K562 (cell line): ENCODE data around the gene YPEL5. TPM values are rescaled to one million over a fixed set of nuclear protein-coding genes. Genes with fewer than 3 reads are reported as not detected.

Experiments used
- ARNT ChIP-seq, 2 experiments: fragments of 450-650 bp; IDR thresholded peaks; 2 replicates each; pipeline ENCODE4 v1.6.1; 2016; ENCODE audit warnings: mild to moderate bottlenecking in 1 of 2
- BHLHE40 ChIP-seq: IDR thresholded peaks from 2 replicates; pipeline ENCODE4 v1.6.1; 2011; ENCODE audit warnings: low read length, improper control_type of control experiment
- CUX1 ChIP-seq: fragments of 200-800 bp; sonication (Bioruptor generic); IDR thresholded peaks from 2 replicates; pipeline ENCODE4 v1.6.1; 2016; ENCODE audit warnings: missing genetic modification characterization, missing compliant biosample characterization
- GATAD2B ChIP-seq: fragments of 450-650 bp; IDR thresholded peaks from 2 replicates; pipeline ENCODE4 v1.6.1; 2017; ENCODE audit warnings: mild to moderate bottlenecking, borderline replicate concordance
- HOXB6 ChIP-seq: fragments of 250-450 bp; sonication (Bioruptor Pico); IDR thresholded peaks from 2 replicates; pipeline ENCODE4 v1.5.1; 2022; ENCODE audit warnings: mild to moderate bottlenecking, borderline replicate concordance
- KHSRP ChIP-seq: fragments of 450-650 bp; IDR thresholded peaks from 2 replicates; pipeline ENCODE4 v1.6.1; 2017
- RBM39 ChIP-seq: fragments of 200-400 bp; formaldehyde crosslinking; optimal IDR thresholded peaks from 2 replicates; pipeline ENCODE3; 2018; ENCODE audit warnings: low read depth, low read length
- SMAD2 ChIP-seq: fragments of 150-350 bp; IDR thresholded peaks from 2 replicates; pipeline ENCODE4 v1.6.1; 2014; ENCODE audit warnings: low read depth, mild to moderate bottlenecking, low read length
- SP2 ChIP-seq: IDR thresholded peaks from 2 replicates; pipeline ENCODE4 v1.6.1; 2011; ENCODE audit warnings: mild to moderate bottlenecking, low read depth, low read length, moderate library complexity; ENCODE audit not compliant: poor library complexity, severe bottlenecking; ENCODE audit errors: extremely low read depth
- ZBED1 ChIP-seq: IDR thresholded peaks from 2 replicates; pipeline ENCODE4 v1.6.1; 2014
- ZNF316 ChIP-seq: fragments of 450-650 bp; IDR thresholded peaks from 2 replicates; pipeline ENCODE4 v1.6.1; 2016
- polyA plus RNA-seq, 8 experiments: library from polyadenylated mRNA; depleted of rRNA in 4 of 8; stranded (reverse) in 5 of 8; unstranded in 3 of 8; fragments of >200 nt; fragmentation: Nextera tagmentation in 2 of 8; fragmentation: Illumina TruSeq in 1 of 8; extraction: Ambion mirVana in 2 of 8; extraction: Trizol in 1 of 8; gene quantifications; 2 replicates each; pipeline versions ENCODE4 v1.2.1 to v1.2.3, GENCODE V29; 2011 to 2014; ENCODE audit warnings: inconsistent platforms in 1 of 8, missing spikeins in 1 of 8
- total RNA-seq, 7 experiments: library from RNA; depleted of rRNA in 6 of 7; stranded (reverse); fragments of >200 nt in 6 of 7; fragmentation: Illumina TruSeq in 2 of 7; extraction: Trizol in 2 of 7; gene quantifications; 2 replicates each; pipeline versions ENCODE4 v1.2.1 to v1.2.3, GENCODE V29; 2011 to 2021; ENCODE audit warnings: low replicate concordance in 1 of 7
- TF ChIP-seq, protein P1 (sequence below): fragments of 450-650 bp; formaldehyde crosslinking; conservative IDR thresholded peaks from 2 replicates; pipeline ENCODE4 v1.4.0; 2022; ENCODE audit warnings: mild to moderate bottlenecking, missing genetic modification characterization
- TF ChIP-seq, protein P2 (sequence below): fragments of 450-650 bp; formaldehyde crosslinking; IDR thresholded peaks from 2 replicates; pipeline ENCODE4 v1.4.0; 2020; ENCODE audit warnings: mild to moderate bottlenecking, moderate library complexity
- TF ChIP-seq, protein P3 (sequence below): fragments of 250-450 bp; sonication (Bioruptor Pico); IDR thresholded peaks from 2 replicates; pipeline ENCODE4 v1.9.0; 2021; ENCODE audit warnings: mild to moderate bottlenecking, inconsistent platforms
- TF ChIP-seq, protein P4 (sequence below), 2 experiments: fragments of 200-800 bp in 1 of 2; sonication (Bioruptor generic) in 1 of 2; sonication (generic) in 1 of 2; formaldehyde crosslinking in 1 of 2; IDR thresholded peaks in 1 of 2; conservative IDR thresholded peaks in 1 of 2; 2 replicates each; pipeline versions ENCODE4 v1.5.0 to v1.6.1; 2016 to 2020; ENCODE audit warnings: missing compliant biosample characterization in 1 of 2, missing genetic modification characterization in 1 of 2, missing genetic modification reagents in 1 of 2

Gene YPEL5
- total and polyA plus RNA-seq, 9 of the 15 experiments (the other 6 are each of a cell fraction or from before 2014, with no cell fraction given), result 5.4 to 34.4 (median 12.3) TPM

GRCh38 chr2:30147715-30148610 is 1.2 kb downstream of the YPEL5 start (continued):
- TF ChIP-seq, protein P1, sequence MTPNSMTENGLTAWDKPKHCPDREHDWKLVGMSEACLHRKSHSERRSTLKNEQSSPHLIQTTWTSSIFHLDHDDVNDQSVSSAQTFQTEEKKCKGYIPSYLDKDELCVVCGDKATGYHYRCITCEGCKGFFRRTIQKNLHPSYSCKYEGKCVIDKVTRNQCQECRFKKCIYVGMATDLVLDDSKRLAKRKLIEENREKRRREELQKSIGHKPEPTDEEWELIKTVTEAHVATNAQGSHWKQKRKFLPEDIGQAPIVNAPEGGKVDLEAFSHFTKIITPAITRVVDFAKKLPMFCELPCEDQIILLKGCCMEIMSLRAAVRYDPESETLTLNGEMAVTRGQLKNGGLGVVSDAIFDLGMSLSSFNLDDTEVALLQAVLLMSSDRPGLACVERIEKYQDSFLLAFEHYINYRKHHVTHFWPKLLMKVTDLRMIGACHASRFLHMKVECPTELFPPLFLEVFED, result no peak
- TF ChIP-seq, protein P2, sequence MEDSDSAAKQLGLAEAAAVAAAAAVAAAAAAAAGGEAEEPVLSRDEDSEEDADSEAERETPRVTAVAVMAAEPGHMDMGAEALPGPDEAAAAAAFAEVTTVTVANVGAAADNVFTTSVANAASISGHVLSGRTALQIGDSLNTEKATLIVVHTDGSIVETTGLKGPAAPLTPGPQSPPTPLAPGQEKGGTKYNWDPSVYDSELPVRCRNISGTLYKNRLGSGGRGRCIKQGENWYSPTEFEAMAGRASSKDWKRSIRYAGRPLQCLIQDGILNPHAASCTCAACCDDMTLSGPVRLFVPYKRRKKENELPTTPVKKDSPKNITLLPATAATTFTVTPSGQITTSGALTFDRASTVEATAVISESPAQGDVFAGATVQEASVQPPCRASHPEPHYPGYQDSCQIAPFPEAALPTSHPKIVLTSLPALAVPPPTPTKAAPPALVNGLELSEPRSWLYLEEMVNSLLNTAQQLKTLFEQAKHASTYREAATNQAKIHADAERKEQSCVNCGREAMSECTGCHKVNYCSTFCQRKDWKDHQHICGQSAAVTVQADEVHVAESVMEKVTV (CRISPR knock-in tag), result no peak
- TF ChIP-seq RBM39 (no peak), ZNF316 (no peak), GATAD2B (peak; percentile 93), HOXB6 (CRISPR knock-in tag) (no peak), BHLHE40 (peak; percentile 35; the same call in 1 of the 2 replicates), ARNT (IDR thresholded peaks at IDR 0.05) (no peak), CUX1 (CRISPR knock-in tag) (no peak), SMAD2 (no peak), SP2 (no peak), ZBED1 (no peak), KHSRP (no peak)
- TF ChIP-seq, protein P3, sequence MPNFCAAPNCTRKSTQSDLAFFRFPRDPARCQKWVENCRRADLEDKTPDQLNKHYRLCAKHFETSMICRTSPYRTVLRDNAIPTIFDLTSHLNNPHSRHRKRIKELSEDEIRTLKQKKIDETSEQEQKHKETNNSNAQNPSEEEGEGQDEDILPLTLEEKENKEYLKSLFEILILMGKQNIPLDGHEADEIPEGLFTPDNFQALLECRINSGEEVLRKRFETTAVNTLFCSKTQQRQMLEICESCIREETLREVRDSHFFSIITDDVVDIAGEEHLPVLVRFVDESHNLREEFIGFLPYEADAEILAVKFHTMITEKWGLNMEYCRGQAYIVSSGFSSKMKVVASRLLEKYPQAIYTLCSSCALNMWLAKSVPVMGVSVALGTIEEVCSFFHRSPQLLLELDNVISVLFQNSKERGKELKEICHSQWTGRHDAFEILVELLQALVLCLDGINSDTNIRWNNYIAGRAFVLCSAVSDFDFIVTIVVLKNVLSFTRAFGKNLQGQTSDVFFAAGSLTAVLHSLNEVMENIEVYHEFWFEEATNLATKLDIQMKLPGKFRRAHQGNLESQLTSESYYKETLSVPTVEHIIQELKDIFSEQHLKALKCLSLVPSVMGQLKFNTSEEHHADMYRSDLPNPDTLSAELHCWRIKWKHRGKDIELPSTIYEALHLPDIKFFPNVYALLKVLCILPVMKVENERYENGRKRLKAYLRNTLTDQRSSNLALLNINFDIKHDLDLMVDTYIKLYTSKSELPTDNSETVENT (CRISPR knock-in tag), result 0 out of 2 replicates have a peak, but pooled peaks have one; percentile 21
- TF ChIP-seq, protein P4, sequence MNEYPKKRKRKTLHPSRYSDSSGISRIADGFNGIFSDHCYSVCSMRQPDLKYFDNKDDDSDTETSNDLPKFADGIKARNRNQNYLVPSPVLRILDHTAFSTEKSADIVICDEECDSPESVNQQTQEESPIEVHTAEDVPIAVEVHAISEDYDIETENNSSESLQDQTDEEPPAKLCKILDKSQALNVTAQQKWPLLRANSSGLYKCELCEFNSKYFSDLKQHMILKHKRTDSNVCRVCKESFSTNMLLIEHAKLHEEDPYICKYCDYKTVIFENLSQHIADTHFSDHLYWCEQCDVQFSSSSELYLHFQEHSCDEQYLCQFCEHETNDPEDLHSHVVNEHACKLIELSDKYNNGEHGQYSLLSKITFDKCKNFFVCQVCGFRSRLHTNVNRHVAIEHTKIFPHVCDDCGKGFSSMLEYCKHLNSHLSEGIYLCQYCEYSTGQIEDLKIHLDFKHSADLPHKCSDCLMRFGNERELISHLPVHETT (CRISPR knock-in tag; conservative IDR thresholded peaks at IDR 0.05 in 1 of 2, IDR thresholded peaks at IDR 0.05 in 1 of 2), result peak in 1 of 2 experiments; percentile 56; a peak in 1 of 4 replicates
